SK-N-SH treated with all-trans-retinoic acid at 6 μM for 48 hours (cell line): Measurements from ENCODE around the gene RABGAP1L.

Source experiments
- ARNTL ChIP-seq: fragments of 450-650 bp; formaldehyde crosslinking; IDR thresholded peaks from 2 replicates; pipeline ENCODE4 v1.5.0; 2020; ENCODE audit warnings: low read depth, mild to moderate bottlenecking, moderate library complexity, borderline replicate concordance
- BACH2 ChIP-seq: fragments of 250-450 bp; sonication (Bioruptor Pico); IDR thresholded peaks from 2 replicates; pipeline ENCODE4 v1.9.0; 2021; ENCODE audit warnings: mild to moderate bottlenecking, borderline replicate concordance
- CREB5 ChIP-seq: fragments of 250-450 bp; sonication (Bioruptor Pico); IDR thresholded peaks from 2 replicates; pipeline ENCODE4 v1.5.1; 2020; ENCODE audit warnings: low read depth, mild to moderate bottlenecking, moderate library complexity
- ESRRG ChIP-seq: fragments of 250-450 bp; sonication (Bioruptor Pico); IDR thresholded peaks from 2 replicates; pipeline ENCODE4 v1.6.1; 2021; ENCODE audit warnings: mild to moderate bottlenecking
- GLIS3 ChIP-seq: fragments of 250-450 bp; sonication (Bioruptor Pico); IDR thresholded peaks from 2 replicates; pipeline ENCODE4 v1.5.0; 2020; ENCODE audit warnings: mild to moderate bottlenecking, moderate library complexity
- ISL1 ChIP-seq: fragments of 250-450 bp; sonication (Bioruptor Pico); IDR thresholded peaks from 2 replicates; pipeline ENCODE4 v2.1.2; 2022; ENCODE audit warnings: mild to moderate bottlenecking, moderate library complexity
- OSR1 ChIP-seq: fragments of 250-450 bp; sonication (Bioruptor Pico); IDR thresholded peaks from 2 replicates; pipeline ENCODE4 v1.8.0; 2022; ENCODE audit warnings: moderate library complexity, mild to moderate bottlenecking, inconsistent platforms
- PPARA ChIP-seq: fragments of 250-450 bp; sonication (Bioruptor Pico); IDR thresholded peaks from 2 replicates; pipeline ENCODE4 v1.5.0; 2020; ENCODE audit warnings: mild to moderate bottlenecking, borderline replicate concordance
- ZC3H10 ChIP-seq: fragments of 250-450 bp; sonication (Bioruptor Pico); IDR thresholded peaks from 2 replicates; pipeline ENCODE4 v1.5.1; 2021; ENCODE audit warnings: mild to moderate bottlenecking, moderate library complexity
- ZFP30 ChIP-seq: fragments of 450-650 bp; formaldehyde crosslinking; IDR thresholded peaks from 2 replicates; pipeline ENCODE4 v1.5.0; 2022; ENCODE audit warnings: mild to moderate bottlenecking, moderate library complexity
- TF ChIP-seq, protein P1 (sequence below): fragments of 250-450 bp; sonication (Bioruptor Pico); IDR thresholded peaks from 2 replicates; pipeline ENCODE4 v1.8.0; 2020; ENCODE audit warnings: mild to moderate bottlenecking, moderate library complexity, borderline replicate concordance

- TF ChIP-seq ARNTL (CRISPR knock-in tag) (no peak), BACH2 (CRISPR knock-in tag) (no peak), ESRRG (CRISPR knock-in tag) (no peak), ZC3H10 (CRISPR knock-in tag) (no peak), GLIS3 (CRISPR knock-in tag) (no peak), ISL1 (CRISPR knock-in tag) (no peak), OSR1 (no peak), CREB5 (CRISPR knock-in tag) (no peak), PPARA (no peak), ZFP30 (CRISPR knock-in tag) (no peak)
- TF ChIP-seq, protein P1, sequence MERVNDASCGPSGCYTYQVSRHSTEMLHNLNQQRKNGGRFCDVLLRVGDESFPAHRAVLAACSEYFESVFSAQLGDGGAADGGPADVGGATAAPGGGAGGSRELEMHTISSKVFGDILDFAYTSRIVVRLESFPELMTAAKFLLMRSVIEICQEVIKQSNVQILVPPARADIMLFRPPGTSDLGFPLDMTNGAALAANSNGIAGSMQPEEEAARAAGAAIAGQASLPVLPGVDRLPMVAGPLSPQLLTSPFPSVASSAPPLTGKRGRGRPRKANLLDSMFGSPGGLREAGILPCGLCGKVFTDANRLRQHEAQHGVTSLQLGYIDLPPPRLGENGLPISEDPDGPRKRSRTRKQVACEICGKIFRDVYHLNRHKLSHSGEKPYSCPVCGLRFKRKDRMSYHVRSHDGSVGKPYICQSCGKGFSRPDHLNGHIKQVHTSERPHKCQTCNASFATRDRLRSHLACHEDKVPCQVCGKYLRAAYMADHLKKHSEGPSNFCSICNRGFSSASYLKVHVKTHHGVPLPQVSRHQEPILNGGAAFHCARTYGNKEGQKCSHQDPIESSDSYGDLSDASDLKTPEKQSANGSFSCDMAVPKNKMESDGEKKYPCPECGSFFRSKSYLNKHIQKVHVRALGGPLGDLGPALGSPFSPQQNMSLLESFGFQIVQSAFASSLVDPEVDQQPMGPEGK (CRISPR knock-in tag) = no peak
These were observed 73.4 kb downstream of the RABGAP1L start for GRCh38 chr1:174232761-174233160.
